HEK293 (cell line): ENCODE results near the gene ZNF771.

ENCODE experiments used
- SETDB1 ChIP-seq: IDR thresholded peaks from one replicate; pipeline ENCODE4 v1.6.1; 2017; ENCODE audit warnings: mild to moderate bottlenecking, low read length, moderate library complexity, mixed read lengths; ENCODE audit not compliant: insufficient read length
- TCF7L2 ChIP-seq: IDR thresholded peaks from 2 replicates; pipeline ENCODE4 v1.6.1; 2011; ENCODE audit warnings: low read depth, mild to moderate bottlenecking, inconsistent platforms, low read length, moderate library complexity, borderline replicate concordance
- YY1 ChIP-seq: fragments of 450-650 bp; formaldehyde crosslinking; IDR thresholded peaks from 2 replicates; pipeline ENCODE4 v1.5.1; 2018; ENCODE audit warnings: missing biosample characterization, missing genetic modification characterization
- ZBTB7A ChIP-seq: fragments of 450-650 bp; formaldehyde crosslinking; IDR thresholded peaks from 2 replicates; pipeline ENCODE4 v1.5.1; 2016; ENCODE audit warnings: low read depth, missing biosample characterization, missing genetic modification characterization
- ZNF274 ChIP-seq, 2 experiments: fragments of 200-500 bp in 1 of 2; fragments of 450-650 bp in 1 of 2; sonication (Bioruptor generic) in 1 of 2; formaldehyde crosslinking in 1 of 2; IDR thresholded peaks; 2 replicates each; pipeline versions ENCODE4 v1.5.1 to v1.6.1; 2014 to 2016; ENCODE audit warnings: borderline replicate concordance in 1 of 2, inconsistent platforms in 1 of 2, low read length in 1 of 2, missing biosample characterization in 1 of 2, missing genetic modification characterization in 1 of 2
- ZNF529 ChIP-seq: fragments of 450-650 bp; formaldehyde crosslinking; IDR thresholded peaks from 2 replicates; pipeline ENCODE4 v1.5.1; 2017; ENCODE audit warnings: missing genetic modification characterization, missing biosample characterization; ENCODE audit not compliant: insufficient replicate concordance
- TF ChIP-seq, protein P1 (sequence below): fragments of 450-650 bp; formaldehyde crosslinking; IDR thresholded peaks from 2 replicates; pipeline ENCODE4 v1.5.1; 2016; ENCODE audit warnings: missing biosample characterization, missing genetic modification characterization
- TF ChIP-seq, protein P2 (sequence below): fragments of 450-650 bp; formaldehyde crosslinking; IDR thresholded peaks from 2 replicates; pipeline ENCODE4 v1.5.1; 2016; ENCODE audit warnings: missing biosample characterization, missing genetic modification characterization

DNA sequence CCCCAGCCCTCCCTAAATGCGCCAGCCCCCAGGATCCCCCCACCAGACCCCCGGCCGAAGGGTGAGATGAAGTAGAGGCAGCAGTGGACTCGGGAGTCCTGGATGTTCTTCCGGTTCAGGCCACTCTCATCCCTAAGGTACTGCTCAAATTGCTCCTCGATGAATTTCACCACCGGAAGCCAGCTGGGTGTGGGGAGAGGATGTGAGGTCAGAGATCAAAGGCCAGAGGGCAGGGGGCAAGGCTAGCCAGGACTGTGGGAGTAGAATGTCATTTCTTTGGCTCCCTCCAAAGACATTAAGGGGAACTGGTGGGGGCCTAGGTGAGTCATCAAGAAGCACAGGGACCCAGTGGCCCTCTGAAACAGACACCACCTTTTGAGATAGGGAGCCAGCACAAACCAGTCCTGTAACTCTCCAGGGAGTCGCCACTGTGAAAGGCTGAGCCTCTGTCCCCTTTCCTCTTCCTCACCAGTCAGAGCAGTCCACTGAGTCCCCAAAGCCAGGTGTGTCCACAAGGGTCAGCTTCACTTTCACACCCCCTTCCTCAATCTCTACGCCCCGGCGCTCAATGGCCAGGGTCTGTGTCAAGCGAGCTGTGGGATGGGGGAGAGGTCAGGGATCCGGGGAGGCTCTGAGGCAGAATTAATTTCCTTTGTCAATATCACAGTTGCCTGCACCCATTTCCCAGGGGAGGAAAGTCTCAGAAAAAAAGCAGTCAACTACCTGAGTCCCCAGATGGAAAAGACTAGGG, 25.9 kb upstream of the ZNF771 start:
- TF ChIP-seq, protein P1, sequence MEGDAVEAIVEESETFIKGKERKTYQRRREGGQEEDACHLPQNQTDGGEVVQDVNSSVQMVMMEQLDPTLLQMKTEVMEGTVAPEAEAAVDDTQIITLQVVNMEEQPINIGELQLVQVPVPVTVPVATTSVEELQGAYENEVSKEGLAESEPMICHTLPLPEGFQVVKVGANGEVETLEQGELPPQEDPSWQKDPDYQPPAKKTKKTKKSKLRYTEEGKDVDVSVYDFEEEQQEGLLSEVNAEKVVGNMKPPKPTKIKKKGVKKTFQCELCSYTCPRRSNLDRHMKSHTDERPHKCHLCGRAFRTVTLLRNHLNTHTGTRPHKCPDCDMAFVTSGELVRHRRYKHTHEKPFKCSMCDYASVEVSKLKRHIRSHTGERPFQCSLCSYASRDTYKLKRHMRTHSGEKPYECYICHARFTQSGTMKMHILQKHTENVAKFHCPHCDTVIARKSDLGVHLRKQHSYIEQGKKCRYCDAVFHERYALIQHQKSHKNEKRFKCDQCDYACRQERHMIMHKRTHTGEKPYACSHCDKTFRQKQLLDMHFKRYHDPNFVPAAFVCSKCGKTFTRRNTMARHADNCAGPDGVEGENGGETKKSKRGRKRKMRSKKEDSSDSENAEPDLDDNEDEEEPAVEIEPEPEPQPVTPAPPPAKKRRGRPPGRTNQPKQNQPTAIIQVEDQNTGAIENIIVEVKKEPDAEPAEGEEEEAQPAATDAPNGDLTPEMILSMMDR (tag by site-specific recombination): no peak
- no peak for TF ChIP-seq TCF7L2
- no peak for TF ChIP-seq ZNF274 (IDR thresholded peaks at IDR 0.05; ENCODE audit: low read length)
- TF ChIP-seq ZNF274 (tag by site-specific recombination; IDR thresholded peaks at IDR 0.05; ENCODE audit: borderline replicate concordance): no peak
- no peak for TF ChIP-seq ZBTB7A (tag by site-specific recombination)
- TF ChIP-seq, protein P2, sequence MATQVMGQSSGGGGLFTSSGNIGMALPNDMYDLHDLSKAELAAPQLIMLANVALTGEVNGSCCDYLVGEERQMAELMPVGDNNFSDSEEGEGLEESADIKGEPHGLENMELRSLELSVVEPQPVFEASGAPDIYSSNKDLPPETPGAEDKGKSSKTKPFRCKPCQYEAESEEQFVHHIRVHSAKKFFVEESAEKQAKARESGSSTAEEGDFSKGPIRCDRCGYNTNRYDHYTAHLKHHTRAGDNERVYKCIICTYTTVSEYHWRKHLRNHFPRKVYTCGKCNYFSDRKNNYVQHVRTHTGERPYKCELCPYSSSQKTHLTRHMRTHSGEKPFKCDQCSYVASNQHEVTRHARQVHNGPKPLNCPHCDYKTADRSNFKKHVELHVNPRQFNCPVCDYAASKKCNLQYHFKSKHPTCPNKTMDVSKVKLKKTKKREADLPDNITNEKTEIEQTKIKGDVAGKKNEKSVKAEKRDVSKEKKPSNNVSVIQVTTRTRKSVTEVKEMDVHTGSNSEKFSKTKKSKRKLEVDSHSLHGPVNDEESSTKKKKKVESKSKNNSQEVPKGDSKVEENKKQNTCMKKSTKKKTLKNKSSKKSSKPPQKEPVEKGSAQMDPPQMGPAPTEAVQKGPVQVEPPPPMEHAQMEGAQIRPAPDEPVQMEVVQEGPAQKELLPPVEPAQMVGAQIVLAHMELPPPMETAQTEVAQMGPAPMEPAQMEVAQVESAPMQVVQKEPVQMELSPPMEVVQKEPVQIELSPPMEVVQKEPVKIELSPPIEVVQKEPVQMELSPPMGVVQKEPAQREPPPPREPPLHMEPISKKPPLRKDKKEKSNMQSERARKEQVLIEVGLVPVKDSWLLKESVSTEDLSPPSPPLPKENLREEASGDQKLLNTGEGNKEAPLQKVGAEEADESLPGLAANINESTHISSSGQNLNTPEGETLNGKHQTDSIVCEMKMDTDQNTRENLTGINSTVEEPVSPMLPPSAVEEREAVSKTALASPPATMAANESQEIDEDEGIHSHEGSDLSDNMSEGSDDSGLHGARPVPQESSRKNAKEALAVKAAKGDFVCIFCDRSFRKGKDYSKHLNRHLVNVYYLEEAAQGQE (tag by site-specific recombination): no peak
- TF ChIP-seq YY1 (tag by site-specific recombination): no peak
- TF ChIP-seq ZNF529 (tag by site-specific recombination): no peak
- TF ChIP-seq SETDB1: no peak
